ENCODE measurements around the gene SOX6.
"Not testable (repeated sequence)": the region's sequence is repeated elsewhere in the genome, so short reads cannot be mapped to it uniquely, and the experiment has no call there.

Gene SOX6

GRCh38 chr11:16031210-16031609 is 325.1 kb downstream of the SOX6 start:
- TF ChIP-seq CTCF (IDR thresholded peaks at IDR 0.05), result no peak
- Mint-ChIP-seq H3K9me3 (no peaks in the 10 kb centered on the region), H3K4me3 (no peak overlapping the region), H3K4me1 (peaks cover 9% of the 10 kb centered on the region), H3K27ac (no peak overlapping the region), H3K27me3 (ENCODE audit: low read depth, poor library complexity) (no peaks in the 10 kb centered on the region), H3K36me3 (ENCODE audit: low read depth) (no peaks in the 10 kb centered on the region)
- DNase-seq, result no peak

DNA sequence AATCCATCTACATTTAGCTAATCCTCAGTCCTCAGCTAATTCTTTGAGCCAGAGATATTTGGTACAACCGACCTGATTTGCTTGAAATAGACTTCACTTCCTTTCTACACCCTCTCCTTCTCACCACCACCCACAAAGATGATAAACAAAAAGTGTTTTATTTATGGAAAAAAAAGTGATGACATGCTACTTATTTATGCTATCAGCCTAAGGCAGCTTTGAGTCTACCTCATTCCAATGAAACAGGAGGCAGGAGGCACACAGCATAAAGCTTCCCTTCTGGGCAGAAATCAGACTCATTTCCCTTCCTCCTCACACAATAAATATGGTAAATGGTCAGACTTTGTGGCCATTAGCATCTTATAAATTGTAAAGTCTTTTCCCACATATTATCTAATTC is 325.7 kb downstream of the SOX6 start:
- Mint-ChIP-seq H3K9me3 (no peaks in the 10 kb centered on the region), H3K4me1 (peaks cover 14% of the 10 kb centered on the region), H3K4me3 (no peak overlapping the region), H3K27me3 (ENCODE audit: low read depth, poor library complexity) (no peaks in the 10 kb centered on the region), H3K27ac (no peak overlapping the region), H3K36me3 (ENCODE audit: low read depth) (no peaks in the 10 kb centered on the region)
- no peak for DNase-seq
- TF ChIP-seq CTCF (IDR thresholded peaks at IDR 0.05), result no peak

GRCh38 chr11:16029151-16029550 is 327.2 kb downstream of the SOX6 start:
- H3K4me3 Mint-ChIP-seq; DNase-seq; H3K9me3 Mint-ChIP-seq; H3K27me3 Mint-ChIP-seq (ENCODE audit: low read depth, poor library complexity); H3K27ac Mint-ChIP-seq; H3K36me3 Mint-ChIP-seq (ENCODE audit: low read depth): not testable (repeated sequence)
- peaks cover 20% of the 10 kb centered on the region for H3K4me1 Mint-ChIP-seq

- Mint-ChIP-seq H3K27me3 (ENCODE audit: low read depth, poor library complexity) (no peaks in the 10 kb centered on the region), H3K4me3 (no peak overlapping the region), H3K9me3 (no peaks in the 10 kb centered on the region), H3K36me3 (ENCODE audit: low read depth) (no peaks in the 10 kb centered on the region), H3K4me1 (peaks cover 20% of the 10 kb centered on the region), H3K27ac (no peak overlapping the region)
- no peak for DNase-seq
- no peak for TF ChIP-seq CTCF (IDR thresholded peaks at IDR 0.05)
These were observed 327.9 kb downstream of the SOX6 start for GRCh38 chr11:16028419-16028818.

DNA sequence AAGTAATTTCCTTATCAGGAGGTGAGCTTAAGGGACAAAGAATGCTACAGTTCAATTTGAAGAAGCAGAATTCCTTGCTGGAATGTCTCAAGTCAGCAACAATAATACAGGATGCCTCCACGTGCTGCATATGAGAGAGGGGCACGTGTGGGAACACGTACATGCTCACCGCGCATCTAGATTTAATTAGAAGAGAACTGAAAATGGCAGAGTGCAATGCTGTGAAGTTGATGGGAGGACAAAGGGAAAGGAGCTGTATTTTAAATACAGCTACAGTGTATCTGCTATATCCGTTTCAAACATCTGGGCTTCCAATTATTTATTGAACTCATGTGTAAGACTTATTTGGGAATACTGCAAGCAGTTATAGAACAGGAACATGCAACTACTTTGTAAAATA is 328.7 kb downstream of the SOX6 start:
- Mint-ChIP-seq H3K4me3 (no peak overlapping the region), H3K27ac (peak overlapping the region; percentile 8), H3K27me3 (ENCODE audit: low read depth, poor library complexity) (no peaks in the 10 kb centered on the region), H3K36me3 (ENCODE audit: low read depth) (no peaks in the 10 kb centered on the region), H3K4me1 (peaks cover 20% of the 10 kb centered on the region), H3K9me3 (no peaks in the 10 kb centered on the region)
- no peak for DNase-seq
- TF ChIP-seq CTCF (IDR thresholded peaks at IDR 0.05), result no peak

DNA sequence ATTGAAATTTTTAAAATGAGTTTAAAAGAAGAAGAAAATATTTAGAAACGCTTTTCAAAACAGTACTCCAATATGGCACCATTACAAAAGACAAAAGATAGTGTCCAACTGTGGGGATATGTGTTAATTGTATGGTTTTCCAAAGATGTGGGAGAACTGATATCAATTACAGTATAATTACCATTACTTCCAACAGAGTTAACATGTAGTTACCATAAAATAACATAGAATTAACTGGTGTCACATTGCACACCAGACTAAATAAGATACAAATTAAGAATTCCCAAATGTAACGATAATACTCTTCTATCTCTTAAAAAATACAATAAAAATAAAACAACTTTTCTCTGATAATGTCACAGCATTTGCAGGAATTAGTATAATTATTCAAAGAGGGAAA is 329.5 kb downstream of the SOX6 start:
- Mint-ChIP-seq H3K36me3 (ENCODE audit: low read depth) (no peaks in the 10 kb centered on the region), H3K4me1 (peaks cover 20% of the 10 kb centered on the region)
- no peak for DNase-seq

More for the DNA sequence above, 329.5 kb downstream of the SOX6 start:
- Mint-ChIP-seq H3K27me3 (ENCODE audit: low read depth, poor library complexity) (no peaks in the 10 kb centered on the region), H3K9me3 (no peaks in the 10 kb centered on the region), H3K4me3 (no peak overlapping the region), H3K27ac (no peak overlapping the region)
- TF ChIP-seq CTCF (IDR thresholded peaks at IDR 0.05), result no peak

Measured in nephron progenitor cell (in vitro differentiated cells).